T-helper 1 cell (primary cell): ENCODE results near the gene OR10G8.
"Not testable (repeated sequence)": the region's sequence is repeated elsewhere in the genome, so short reads cannot be mapped to it uniquely, and the experiment has no call there.

Experiments used
- DNase-seq, 5 donors: peaks; one replicate each; pipeline ENCODE4 v3.0.0-alpha.2; 2012 to 2020
- total RNA-seq, 4 donors: gene quantifications; one replicate each; lab custom pipeline; 2026; lab: John Stamatoyannopoulos, UW

Gene OR10G8
- total RNA-seq, result 0 reads per million in 4 donors

- no peak for DNase-seq
Measured at GRCh38 chr11:124026498-124026897, at the start of gene OR10G8. Gene OR10G8 (plus strand): TSS chr11:124026798. CDS start chr11:124029623, 2,825 bp downstream.

GRCh38 chr11:123977731-123978347, 48.8 kb upstream of the OR10G8 start, which contains the start of gene OR10S1:
Gene OR10S1 (minus strand): TSS chr11:123977781. CDS start chr11:123977664, 117 bp downstream.
- DNase-seq, result no peak

GRCh38 chr11:123979311-123979710, 47.3 kb upstream of the OR10G8 start:
- no peak for DNase-seq

- no peak for DNase-seq
Measured at GRCh38 chr11:123995119-123995518, 31.5 kb upstream of the OR10G8 start, which contains the start of gene OR10G6. Gene OR10G6 (minus strand): TSS chr11:123995161. CDS start chr11:123995161, 0 bp downstream.

GRCh38 chr11:124012697-124013096, 13.9 kb upstream of the OR10G8 start, which contains the start of gene OR10G4:
Gene OR10G4 (plus strand): TSS chr11:124012997. CDS start chr11:124015575, 2,578 bp downstream.
- DNase-seq, result no peak

GRCh38 chr11:124015837-124016236, 10.8 kb upstream of the OR10G8 start:
- not testable (repeated sequence) for DNase-seq

- DNase-seq, result no peak
Measured at GRCh38 chr11:124036666-124037065, 10.1 kb downstream of the OR10G8 start.

- no peak for DNase-seq
Measured at GRCh38 chr11:124039557-124039956, 13.0 kb downstream of the OR10G8 start.

- no peak for DNase-seq
Measured at GRCh38 chr11:124041254-124041653, 14.7 kb downstream of the OR10G8 start, which contains the start of gene OR10G7. Gene OR10G7 (minus strand): TSS chr11:124041325. CDS start chr11:124039001, 2,324 bp downstream.

- no peak for DNase-seq
Measured at GRCh38 chr11:124043420-124043819, 16.8 kb downstream of the OR10G8 start.

- DNase-seq, result peak in 1 of 5 donors; percentile 15
Measured at GRCh38 chr11:124050748-124051147, 24.1 kb downstream of the OR10G8 start.

- DNase-seq, result no peak
Measured at GRCh38 chr11:124052966-124053365, 26.4 kb downstream of the OR10G8 start.

- no peak for DNase-seq
Measured at GRCh38 chr11:124068601-124069110, 42.1 kb downstream of the OR10G8 start.

- peak in 1 of 5 donors; percentile 45 for DNase-seq
Measured at GRCh38 chr11:124069429-124070401, 43.1 kb downstream of the OR10G8 start.

- DNase-seq, result peak in 4 of 5 donors; percentile 25 to 56 (median 46)
Measured at GRCh38 chr11:124070915-124071622, 44.5 kb downstream of the OR10G8 start.

- DNase-seq, result no peak
Measured at GRCh38 chr11:124071623-124071948, 45.0 kb downstream of the OR10G8 start.

GRCh38 chr11:124072147-124072546, 45.5 kb downstream of the OR10G8 start:
- no peak for DNase-seq

GRCh38 chr11:124074554-124074953, 48.0 kb downstream of the OR10G8 start:
- DNase-seq, result no peak

- DNase-seq, result no peak
Measured at GRCh38 chr11:124075492-124075840, 48.9 kb downstream of the OR10G8 start.

GRCh38 chr11:124075841-124076651, 49.4 kb downstream of the OR10G8 start:
- peak in 1 of 5 donors; percentile 4 for DNase-seq

GRCh38 chr11:124077266-124077665, 50.7 kb downstream of the OR10G8 start:
- no peak for DNase-seq

GRCh38 chr11:124078591-124078990, 52.0 kb downstream of the OR10G8 start:
- no peak for DNase-seq
